Measurements from ENCODE around the gene IGF2. TPM values are rescaled to one million over a fixed set of nuclear protein-coding genes. Genes with fewer than 3 reads are reported as not detected.

IGF2 gene
- total and polyA plus RNA-seq, 2 of the 8 experiments (the other 6 are each of a cell fraction or from before 2014, with no cell fraction given), result 0.74 to 1.5 TPM

DNA sequence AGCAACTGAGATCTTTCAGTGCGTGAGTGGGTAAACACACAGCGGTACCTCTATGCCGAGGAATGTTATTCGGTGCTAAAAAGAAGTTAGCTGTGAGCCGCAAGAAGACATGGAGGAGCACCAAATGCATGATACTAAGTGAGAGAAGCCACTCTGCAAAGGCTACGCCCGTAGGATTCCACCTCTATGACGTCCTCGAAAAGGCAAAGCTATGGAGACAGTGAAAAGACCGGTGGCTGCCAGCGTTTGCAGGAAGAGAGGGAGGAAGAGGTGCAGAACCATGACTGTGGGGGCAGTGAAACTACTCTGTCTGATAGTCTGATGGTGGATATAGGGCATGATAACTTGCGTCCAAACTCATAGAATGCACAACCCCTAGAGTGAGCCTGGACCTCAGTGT, 28.7 kb downstream of the IGF2 start:
- POLR2A ChIA-PET (ENCODE audit: partially characterized antibody), result interaction anchor here (1.0 to 2.2 kb wide), 2 partner anchors 10 to 75 kb away, joined by 3 to 5 read pairs; no protein-coding TSS in a partner anchor
- H4K91ac ChIP-seq (replicated peaks; ENCODE audit: insufficient read length, low read length), result no peak overlapping the region

More for the DNA sequence above, 28.7 kb downstream of the IGF2 start:
- no peak overlapping the region for H3K4ac ChIP-seq (replicated peaks; ENCODE audit: insufficient read length, low read depth, low read length)
- H3K4me2 ChIP-seq (ENCODE audit: insufficient read depth in 1 of 2, low read depth in 2 of 2, low read length in 2 of 2), result no peak overlapping the region
- FAIRE-seq (no peak), DNase-seq (ENCODE audit: low read depth in 1 of 2, low spot score in 2 of 2) (no peak)
- no peak overlapping the region for H3K4me3 ChIP-seq (ENCODE audit: extremely low read depth in 1 of 4, insufficient read depth in 2 of 4, low read depth in 3 of 4, low read length in 4 of 4)
- H3K23me2 ChIP-seq (ENCODE audit: low read depth, low read length), result peaks cover 5% of the 10 kb centered on the region; the same call in 1 of the 2 replicates
- no peaks in the 10 kb centered on the region for H3K79me1 ChIP-seq (ENCODE audit: low read depth, low read length)
- H3K14ac ChIP-seq (ENCODE audit: insufficient read length), result no peak overlapping the region
- H2BK120ac ChIP-seq (replicated peaks; ENCODE audit: low read depth, low read length), result no peak overlapping the region
- no peak overlapping the region for H3K56ac ChIP-seq (replicated peaks; ENCODE audit: insufficient read length, low read depth, low read length)
- TF ChIP-seq, protein P1, sequence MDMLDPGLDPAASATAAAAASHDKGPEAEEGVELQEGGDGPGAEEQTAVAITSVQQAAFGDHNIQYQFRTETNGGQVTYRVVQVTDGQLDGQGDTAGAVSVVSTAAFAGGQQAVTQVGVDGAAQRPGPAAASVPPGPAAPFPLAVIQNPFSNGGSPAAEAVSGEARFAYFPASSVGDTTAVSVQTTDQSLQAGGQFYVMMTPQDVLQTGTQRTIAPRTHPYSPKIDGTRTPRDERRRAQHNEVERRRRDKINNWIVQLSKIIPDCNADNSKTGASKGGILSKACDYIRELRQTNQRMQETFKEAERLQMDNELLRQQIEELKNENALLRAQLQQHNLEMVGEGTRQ (IDR thresholded peaks at IDR 0.05; ENCODE audit: low read length), result no peak
- TF ChIP-seq GABPA (IDR thresholded peaks at IDR 0.05; ENCODE audit: borderline replicate concordance, insufficient read depth, low read length), result no peak
- no peak for TF ChIP-seq MAFK (IDR thresholded peaks at IDR 0.05; ENCODE audit: low read depth, low read length)
- TF ChIP-seq, protein P2, sequence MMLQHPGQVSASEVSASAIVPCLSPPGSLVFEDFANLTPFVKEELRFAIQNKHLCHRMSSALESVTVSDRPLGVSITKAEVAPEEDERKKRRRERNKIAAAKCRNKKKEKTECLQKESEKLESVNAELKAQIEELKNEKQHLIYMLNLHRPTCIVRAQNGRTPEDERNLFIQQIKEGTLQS (IDR thresholded peaks at IDR 0.05; ENCODE audit: insufficient read depth, low read depth, low read length), result no peak
- no peak for TF ChIP-seq RXRA (IDR thresholded peaks at IDR 0.05; ENCODE audit: insufficient read depth, low read depth, low read length)
- TF ChIP-seq, protein P3, sequence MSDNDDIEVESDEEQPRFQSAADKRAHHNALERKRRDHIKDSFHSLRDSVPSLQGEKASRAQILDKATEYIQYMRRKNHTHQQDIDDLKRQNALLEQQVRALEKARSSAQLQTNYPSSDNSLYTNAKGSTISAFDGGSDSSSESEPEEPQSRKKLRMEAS (IDR thresholded peaks at IDR 0.05), result no peak
- no peak for TF ChIP-seq JUND (IDR thresholded peaks at IDR 0.05; ENCODE audit: low read length)
- TF ChIP-seq PHF8 (conservative IDR thresholded peaks at IDR 0.05; ENCODE audit: low read depth, low read length), result no peak
- TF ChIP-seq SUZ12 (IDR thresholded peaks at IDR 0.05; ENCODE audit: low read length), result no peak
- no peak for TF ChIP-seq CEBPB (IDR thresholded peaks at IDR 0.05; ENCODE audit: low read depth, low read length)
- H4K20me1 ChIP-seq (replicated peaks in 1 of 2; ENCODE audit: control insufficient read depth in 1 of 2, insufficient read depth in 2 of 2, low read length in 2 of 2), result no peaks in the 10 kb centered on the region
- no peaks in the 10 kb centered on the region for H3K36me3 ChIP-seq (ENCODE audit: control insufficient read depth in 2 of 4, insufficient read depth in 4 of 4, low read length in 3 of 4)
- no peak overlapping the region for H2BK15ac ChIP-seq (ENCODE audit: low read length)
- H3K9me3 ChIP-seq (ENCODE audit: insufficient read depth in 2 of 2, low read depth in 1 of 2, low read length in 1 of 2), result no peaks in the 10 kb centered on the region; a peak in 1 of 4 replicates
- H3K27me3 ChIP-seq (replicated peaks in 1 of 4; ENCODE audit: control insufficient read depth in 3 of 4, extremely low read depth in 1 of 4, insufficient read depth in 3 of 4, low read length in 3 of 4), result no peaks in the 10 kb centered on the region
- no peak overlapping the region for H2BK5ac ChIP-seq (ENCODE audit: low read depth, low read length)
- H2BK20ac ChIP-seq (ENCODE audit: low read length), result no peak overlapping the region
- no peak overlapping the region for H3K23ac ChIP-seq (ENCODE audit: insufficient read length)
- no peak overlapping the region for H4K8ac ChIP-seq (ENCODE audit: extremely low read depth, insufficient read depth, low read length)
- no peak overlapping the region for H2AK5ac ChIP-seq (ENCODE audit: low read depth, low read length)
- no peak overlapping the region for H4K5ac ChIP-seq (ENCODE audit: insufficient read length, low read depth, low read length)
- H3K27ac ChIP-seq (ENCODE audit: low read depth, low read length), result no peak overlapping the region
- 88% methylated on average over 12 of the region's 12 CpGs; no CpG with 5 or more reads in 1 of the 2 experiments for WGBS, 2 experiments (ENCODE audit: extremely low coverage in 1 of 2, insufficient coverage in 1 of 2, insufficient read length in 1 of 2, insufficient replicate concordance in 2 of 2, low coverage in 1 of 2, low lambda C conversion rate in 2 of 2, missing lambda C conversion rate in 1 of 2)
- H3K18ac ChIP-seq (ENCODE audit: extremely low read depth, low read length), result no peak overlapping the region
- 0 out of 2 replicates have a peak overlapping the region, but pooled peaks have one; percentile 12 for H2BK12ac ChIP-seq (ENCODE audit: low read depth, low read length)
- H2AFZ ChIP-seq (ENCODE audit: low read length), result no peak overlapping the region
- no peak overlapping the region for H3K9ac ChIP-seq (replicated peaks in 1 of 4; ENCODE audit: extremely low read depth in 1 of 4, low read depth in 3 of 4, low read length in 3 of 4)
- no peaks in the 10 kb centered on the region for H3K79me2 ChIP-seq (ENCODE audit: control insufficient read depth in 1 of 2, insufficient read depth in 2 of 2, low read length in 2 of 2)
- peaks cover 0 to 7% (median 1%) of the 10 kb centered on the region in 4 experiments; a peak in 3 of 7 replicates for H3K4me1 ChIP-seq (replicated peaks in 1 of 4; ENCODE audit: control insufficient read depth in 3 of 4, insufficient read depth in 4 of 4, low read length in 3 of 4)
- CTCF ChIA-PET (ENCODE audit: partially characterized antibody), result interaction anchor here (1.2 to 2.3 kb wide), 3 partner anchors 10 to 17 kb away, joined by 3 to 10 read pairs (median 6); no protein-coding TSS in a partner anchor

Data from H1 (cell line).